Measurements from ENCODE around the gene NPLOC4.

GRCh38 chr17:81662002-81662401, 25.1 kb upstream of the NPLOC4 start:
- TF ChIP-seq, protein P1, sequence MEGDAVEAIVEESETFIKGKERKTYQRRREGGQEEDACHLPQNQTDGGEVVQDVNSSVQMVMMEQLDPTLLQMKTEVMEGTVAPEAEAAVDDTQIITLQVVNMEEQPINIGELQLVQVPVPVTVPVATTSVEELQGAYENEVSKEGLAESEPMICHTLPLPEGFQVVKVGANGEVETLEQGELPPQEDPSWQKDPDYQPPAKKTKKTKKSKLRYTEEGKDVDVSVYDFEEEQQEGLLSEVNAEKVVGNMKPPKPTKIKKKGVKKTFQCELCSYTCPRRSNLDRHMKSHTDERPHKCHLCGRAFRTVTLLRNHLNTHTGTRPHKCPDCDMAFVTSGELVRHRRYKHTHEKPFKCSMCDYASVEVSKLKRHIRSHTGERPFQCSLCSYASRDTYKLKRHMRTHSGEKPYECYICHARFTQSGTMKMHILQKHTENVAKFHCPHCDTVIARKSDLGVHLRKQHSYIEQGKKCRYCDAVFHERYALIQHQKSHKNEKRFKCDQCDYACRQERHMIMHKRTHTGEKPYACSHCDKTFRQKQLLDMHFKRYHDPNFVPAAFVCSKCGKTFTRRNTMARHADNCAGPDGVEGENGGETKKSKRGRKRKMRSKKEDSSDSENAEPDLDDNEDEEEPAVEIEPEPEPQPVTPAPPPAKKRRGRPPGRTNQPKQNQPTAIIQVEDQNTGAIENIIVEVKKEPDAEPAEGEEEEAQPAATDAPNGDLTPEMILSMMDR (IDR thresholded peaks at IDR 0.05) = no peak
- TF ChIP-seq POLR2A (IDR thresholded peaks at IDR 0.05) = no peak

All from heart left ventricle (tissue), 13 donors.